NCI-H82 treated with DMSO at 0.1 percent for 48 hours (cell line): ENCODE data around the gene EXOSC10.

Source experiments
- DNase-seq: peaks from one replicate; lab custom pipeline; 2025; ENCODE audit not compliant: unreplicated experiment; lab: John Stamatoyannopoulos, UW

The EXOSC10 gene

GRCh38 chr1:11099310-11100148 lies at the start of gene EXOSC10:
TSS of gene EXOSC10 (minus strand) at chr1:11099869. CDS start at chr1:11099831, 38 bp downstream.
- peak; percentile 79 for DNase-seq

GRCh38 chr1:11147197-11147770 lies 47.6 kb upstream of the EXOSC10 start:
- no peak for DNase-seq

- no peak for DNase-seq
These were observed 46.1 kb upstream of the EXOSC10 start for GRCh38 chr1:11145741-11146140.

- DNase-seq = peak; percentile 68
These were observed 45.0 kb upstream of the EXOSC10 start for GRCh38 chr1:11144570-11145256.

- no peak for DNase-seq
These were observed 44.2 kb upstream of the EXOSC10 start for GRCh38 chr1:11143907-11144306.

- DNase-seq = no peak
These were observed 43.7 kb upstream of the EXOSC10 start for GRCh38 chr1:11143401-11143800.

GRCh38 chr1:11142618-11143391 lies 43.1 kb upstream of the EXOSC10 start:
- DNase-seq = no peak

- DNase-seq = no peak
These were observed 39.3 kb upstream of the EXOSC10 start for GRCh38 chr1:11138952-11139351.

GRCh38 chr1:11138029-11138428 lies 38.4 kb upstream of the EXOSC10 start:
- no peak for DNase-seq

GRCh38 chr1:11134898-11135266 lies 35.2 kb upstream of the EXOSC10 start:
- DNase-seq = peak; percentile 31

GRCh38 chr1:11134251-11134897 lies 34.7 kb upstream of the EXOSC10 start:
- DNase-seq = no peak

GRCh38 chr1:11132563-11133293 lies 33.1 kb upstream of the EXOSC10 start:
- peak; percentile 68 for DNase-seq

- no peak for DNase-seq
These were observed 32.1 kb upstream of the EXOSC10 start for GRCh38 chr1:11131816-11132215.

GRCh38 chr1:11130406-11130805 lies 30.7 kb upstream of the EXOSC10 start:
- DNase-seq = no peak

- DNase-seq = no peak
These were observed 30.2 kb upstream of the EXOSC10 start for GRCh38 chr1:11129649-11130390.

- no peak for DNase-seq
These were observed 26.9 kb upstream of the EXOSC10 start for GRCh38 chr1:11126569-11126968.

- no peak for DNase-seq
These were observed 26.3 kb upstream of the EXOSC10 start for GRCh38 chr1:11125931-11126330.

GRCh38 chr1:11124965-11125364 lies 25.3 kb upstream of the EXOSC10 start:
- DNase-seq = no peak

- DNase-seq = no peak
These were observed 16.6 kb upstream of the EXOSC10 start for GRCh38 chr1:11116318-11116717.
